ENCODE data around the gene KNL1. TPM values are rescaled to one million over a fixed set of nuclear protein-coding genes. Genes with fewer than 3 reads are reported as not detected.
A peak's percentile ranks its signal among the peaks of the same experiment; 100 is the strongest.

The KNL1 gene
- total and polyA plus RNA-seq, 10 of the 15 experiments (the other 5 are each of a cell fraction or from before 2014, with no cell fraction given): 10.9 to 55.5 (median 28.4) TPM

GRCh38 chr15:40694688-40695468, 100.8 kb downstream of the KNL1 start, which contains the start of gene RAD51 (continued):
- TF ChIP-seq, protein P1, sequence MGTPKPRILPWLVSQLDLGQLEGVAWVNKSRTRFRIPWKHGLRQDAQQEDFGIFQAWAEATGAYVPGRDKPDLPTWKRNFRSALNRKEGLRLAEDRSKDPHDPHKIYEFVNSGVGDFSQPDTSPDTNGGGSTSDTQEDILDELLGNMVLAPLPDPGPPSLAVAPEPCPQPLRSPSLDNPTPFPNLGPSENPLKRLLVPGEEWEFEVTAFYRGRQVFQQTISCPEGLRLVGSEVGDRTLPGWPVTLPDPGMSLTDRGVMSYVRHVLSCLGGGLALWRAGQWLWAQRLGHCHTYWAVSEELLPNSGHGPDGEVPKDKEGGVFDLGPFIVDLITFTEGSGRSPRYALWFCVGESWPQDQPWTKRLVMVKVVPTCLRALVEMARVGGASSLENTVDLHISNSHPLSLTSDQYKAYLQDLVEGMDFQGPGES (IDR thresholded peaks at IDR 0.05): no peak
- peak; percentile 15; the same call in 1 of the 2 replicates for TF ChIP-seq ELK1 (IDR thresholded peaks at IDR 0.05; ENCODE audit: low read depth, low read length)
- peak; percentile 3; the same call in 1 of the 2 replicates for TF ChIP-seq BACH1 (IDR thresholded peaks at IDR 0.05; ENCODE audit: borderline replicate concordance)
- TF ChIP-seq RFX5 (IDR thresholded peaks at IDR 0.05; ENCODE audit: low read depth, low read length): no peak
- TF ChIP-seq TCF7 (IDR thresholded peaks at IDR 0.05; ENCODE audit: borderline replicate concordance): no peak
- TF ChIP-seq EP300 (IDR thresholded peaks at IDR 0.05; ENCODE audit: borderline replicate concordance in 1 of 2, control insufficient read depth in 1 of 2, low read depth in 2 of 2, low read length in 2 of 2): 0 out of 4 replicates have a peak, but pooled peaks of 1 of the 2 experiments have one; percentile 40
- TF ChIP-seq ZBTB33 (IDR thresholded peaks at IDR 0.05): no peak
- TF ChIP-seq BMI1 (IDR thresholded peaks at IDR 0.05; ENCODE audit: borderline replicate concordance): no peak
- peak; percentile 24 for TF ChIP-seq USF1 (IDR thresholded peaks at IDR 0.05; ENCODE audit: borderline replicate concordance, extremely low read length, insufficient read depth, low read depth, low read length)
- TF ChIP-seq CREB1 (IDR thresholded peaks at IDR 0.05; ENCODE audit: low read depth): peak; percentile 90
- TF ChIP-seq RAD21 (IDR thresholded peaks at IDR 0.05; ENCODE audit: insufficient read depth, low read depth, low read length): no peak
- no peak for TF ChIP-seq ZZZ3 (IDR thresholded peaks at IDR 0.05; ENCODE audit: control insufficient read depth, insufficient read length, low read depth)
- TF ChIP-seq, protein P2, sequence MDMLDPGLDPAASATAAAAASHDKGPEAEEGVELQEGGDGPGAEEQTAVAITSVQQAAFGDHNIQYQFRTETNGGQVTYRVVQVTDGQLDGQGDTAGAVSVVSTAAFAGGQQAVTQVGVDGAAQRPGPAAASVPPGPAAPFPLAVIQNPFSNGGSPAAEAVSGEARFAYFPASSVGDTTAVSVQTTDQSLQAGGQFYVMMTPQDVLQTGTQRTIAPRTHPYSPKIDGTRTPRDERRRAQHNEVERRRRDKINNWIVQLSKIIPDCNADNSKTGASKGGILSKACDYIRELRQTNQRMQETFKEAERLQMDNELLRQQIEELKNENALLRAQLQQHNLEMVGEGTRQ (IDR thresholded peaks at IDR 0.05; ENCODE audit: borderline replicate concordance, low read depth, low read length): no peak; the same call in 1 of the 2 replicates
- 0 out of 2 replicates have a peak, but pooled peaks have one; percentile 7 for TF ChIP-seq IRF4 (IDR thresholded peaks at IDR 0.05; ENCODE audit: low read depth, low read length)
- no peak for TF ChIP-seq NFIC (IDR thresholded peaks at IDR 0.05; ENCODE audit: low read depth, low read length)
- peak; percentile 65; the same call in 1 of the 2 replicates for TF ChIP-seq PAX5 (IDR thresholded peaks at IDR 0.05; ENCODE audit: borderline replicate concordance, low read depth, low read length)
- TF ChIP-seq, protein P3, sequence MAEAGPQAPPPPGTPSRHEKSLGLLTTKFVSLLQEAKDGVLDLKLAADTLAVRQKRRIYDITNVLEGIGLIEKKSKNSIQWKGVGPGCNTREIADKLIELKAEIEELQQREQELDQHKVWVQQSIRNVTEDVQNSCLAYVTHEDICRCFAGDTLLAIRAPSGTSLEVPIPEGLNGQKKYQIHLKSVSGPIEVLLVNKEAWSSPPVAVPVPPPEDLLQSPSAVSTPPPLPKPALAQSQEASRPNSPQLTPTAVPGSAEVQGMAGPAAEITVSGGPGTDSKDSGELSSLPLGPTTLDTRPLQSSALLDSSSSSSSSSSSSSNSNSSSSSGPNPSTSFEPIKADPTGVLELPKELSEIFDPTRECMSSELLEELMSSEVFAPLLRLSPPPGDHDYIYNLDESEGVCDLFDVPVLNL (IDR thresholded peaks at IDR 0.05; ENCODE audit: low read depth, low read length): peak; percentile 94
- TF ChIP-seq EGR1 (IDR thresholded peaks at IDR 0.05; ENCODE audit: borderline replicate concordance in 1 of 2, low read depth in 2 of 2, low read length in 2 of 2): peak; percentile 46 to 65; a peak in 2 of 3 replicates
- TF ChIP-seq CEBPB (IDR thresholded peaks at IDR 0.05; ENCODE audit: borderline replicate concordance in 1 of 2, low read depth in 2 of 2, low read length in 2 of 2): no peak

Data from GM12878 (cell line).